Esophagus squamous epithelium (tissue), 5 donors: ENCODE measurements around the gene PTPRB. TPM values are rescaled to one million over a fixed set of nuclear protein-coding genes. Genes with fewer than 3 reads are reported as not detected.

Source experiments
- DNase-seq: peaks from one replicate; lab custom pipeline; 2025; lab: John Stamatoyannopoulos, UW
- H3K27ac ChIP-seq, 4 donors: fragments of 200-600 bp; sonication (generic); one replicate each; pipeline ENCODE4 v1.5.1; 2016 to 2019; ENCODE audit warnings: mild to moderate bottlenecking in 1 of 4
- H3K27me3 ChIP-seq, 4 donors: fragments of 200-600 bp; sonication (generic); 1 replicate in 3 of 4; 2 replicates in 1 of 4; pipeline versions ENCODE4 v1.5.1 to v1.6.0; 2017 to 2021; ENCODE audit warnings: antibody characterized with exemption in 1 of 4
- H3K36me3 ChIP-seq, 3 donors: fragments of 200-600 bp; sonication (generic); one replicate each; pipeline ENCODE4 v1.5.1; 2016 to 2019
- H3K4me1 ChIP-seq, 3 donors: fragments of 200-600 bp; sonication (generic); one replicate each; pipeline ENCODE4 v1.5.1; 2017 to 2019
- H3K4me3 ChIP-seq, 4 donors: fragments of 200-600 bp; sonication (generic); 1 replicate in 3 of 4; 2 replicates in 1 of 4; pipeline ENCODE4 v1.5.1; 2016 to 2019; ENCODE audit warnings: mild to moderate bottlenecking in 2 of 4, moderate library complexity in 1 of 4
- H3K9me3 ChIP-seq, 3 donors: fragments of 200-600 bp; sonication (generic); one replicate each; pipeline ENCODE4 v1.5.1; 2016 to 2019
- POLR2A ChIP-seq, 4 donors: fragments of 450-650 bp; IDR thresholded peaks; one replicate each; pipeline ENCODE4 v1.6.1; 2017; ENCODE audit warnings: antibody characterized with exemption in 4 of 4, mild to moderate bottlenecking in 4 of 4, moderate library complexity in 3 of 4
- WGBS, 2 donors: methylation state at CpG; one replicate each; pipeline ENCODE4 v1.1.5; 2018; 5-methylcytosine and 5-hydroxymethylcytosine counted together
- intact Hi-C: fragments of 100-400 bp; cut with DNase I; formaldehyde crosslinking; loops from one replicate; pipeline ENCODE4 v1.15.0; 2022
- total RNA-seq, 4 donors: library from RNA; depleted of rRNA; stranded (reverse); fragments of >200 nt; gene quantifications; one replicate each; pipeline ENCODE4 v1.1.0, GENCODE V29; 2016
- TF ChIP-seq, protein P1 (sequence below), 6 experiments: fragments of 450-650 bp in 4 of 6; fragments of 200-600 bp in 2 of 6; sonication (generic) in 2 of 6; IDR thresholded peaks; one replicate each; pipeline ENCODE4 v1.5.1; 2016 to 2019; ENCODE audit warnings: antibody characterized with exemption in 6 of 6, mild to moderate bottlenecking in 4 of 6, moderate library complexity in 4 of 6
- donor health status: DM: yes; HTN: yes; CAD: no.

PTPRB gene
- total RNA-seq, 4 donors from 2014 or later, result 4.0 to 22.9 (median 7.4) TPM

DNA sequence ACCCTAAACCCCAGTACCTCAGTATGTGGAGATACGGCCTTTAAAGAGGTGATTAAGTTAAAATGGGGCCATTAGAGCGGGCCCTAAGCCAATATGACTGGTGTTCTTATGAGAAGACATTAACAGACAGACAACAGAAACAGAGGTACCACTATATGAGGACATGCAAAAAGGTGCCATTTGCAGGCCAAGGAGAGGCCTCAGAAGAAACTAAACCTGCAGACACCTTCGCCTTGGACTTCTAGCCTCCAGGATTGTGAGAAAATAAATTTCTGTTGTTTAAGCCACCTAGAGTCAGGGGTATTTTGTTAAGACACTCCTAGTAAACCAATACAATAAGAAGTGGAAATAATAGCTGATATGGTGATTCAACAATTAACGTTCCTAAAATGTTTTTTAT lies 32.6 kb downstream of the PTPRB start:
- Histone ChIP-seq H3K4me1 (peaks cover 0 to 7% (median 4%) of the 10 kb centered on the region in 3 donors), H3K4me3 (peak overlapping the region in 1 of 4 donors; percentile 1), H3K9me3 (no peaks in the 10 kb centered on the region), H3K36me3 (no peaks in the 10 kb centered on the region), H3K27me3 (peaks cover 0 to 58% (median 0%) of the 10 kb centered on the region in 4 donors), H3K27ac (no peak overlapping the region)
- no peak for DNase-seq
- 70 to 91% methylated on average over 4 of the region's 4 CpGs for WGBS, 2 donors
- TF ChIP-seq POLR2A (IDR thresholded peaks at IDR 0.05), result no peak
- TF ChIP-seq, protein P1, sequence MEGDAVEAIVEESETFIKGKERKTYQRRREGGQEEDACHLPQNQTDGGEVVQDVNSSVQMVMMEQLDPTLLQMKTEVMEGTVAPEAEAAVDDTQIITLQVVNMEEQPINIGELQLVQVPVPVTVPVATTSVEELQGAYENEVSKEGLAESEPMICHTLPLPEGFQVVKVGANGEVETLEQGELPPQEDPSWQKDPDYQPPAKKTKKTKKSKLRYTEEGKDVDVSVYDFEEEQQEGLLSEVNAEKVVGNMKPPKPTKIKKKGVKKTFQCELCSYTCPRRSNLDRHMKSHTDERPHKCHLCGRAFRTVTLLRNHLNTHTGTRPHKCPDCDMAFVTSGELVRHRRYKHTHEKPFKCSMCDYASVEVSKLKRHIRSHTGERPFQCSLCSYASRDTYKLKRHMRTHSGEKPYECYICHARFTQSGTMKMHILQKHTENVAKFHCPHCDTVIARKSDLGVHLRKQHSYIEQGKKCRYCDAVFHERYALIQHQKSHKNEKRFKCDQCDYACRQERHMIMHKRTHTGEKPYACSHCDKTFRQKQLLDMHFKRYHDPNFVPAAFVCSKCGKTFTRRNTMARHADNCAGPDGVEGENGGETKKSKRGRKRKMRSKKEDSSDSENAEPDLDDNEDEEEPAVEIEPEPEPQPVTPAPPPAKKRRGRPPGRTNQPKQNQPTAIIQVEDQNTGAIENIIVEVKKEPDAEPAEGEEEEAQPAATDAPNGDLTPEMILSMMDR (IDR thresholded peaks at IDR 0.05), result no peak
- intact Hi-C loops, result no loop called here

DNA sequence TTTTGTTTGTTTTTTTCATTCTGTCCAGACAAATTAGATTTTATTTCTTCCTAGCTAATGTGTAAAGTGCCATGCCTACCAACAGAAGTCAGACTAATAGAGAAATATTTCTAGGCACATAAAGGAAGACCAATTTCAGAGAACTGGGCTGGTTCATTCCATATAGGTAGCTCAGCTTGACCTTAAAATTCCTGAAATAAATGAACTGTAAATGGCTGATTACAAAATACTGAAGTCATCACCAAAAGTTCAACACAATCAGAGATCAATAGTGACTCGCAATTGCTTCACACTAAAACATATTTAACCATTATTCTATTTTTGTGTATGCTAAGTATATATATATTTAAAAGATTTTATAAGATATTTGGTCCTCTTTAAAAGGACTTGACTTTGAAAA lies 34.2 kb downstream of the PTPRB start:
- Histone ChIP-seq H3K4me3 (no peak overlapping the region), H3K27me3 (peaks cover 0 to 42% (median 0%) of the 10 kb centered on the region in 4 donors), H3K36me3 (no peaks in the 10 kb centered on the region), H3K9me3 (no peaks in the 10 kb centered on the region), H3K4me1 (no peaks in the 10 kb centered on the region), H3K27ac (no peak overlapping the region)
- TF ChIP-seq POLR2A (IDR thresholded peaks at IDR 0.05), result no peak
- TF ChIP-seq, protein P1 (IDR thresholded peaks at IDR 0.05), result no peak
- intact Hi-C loops, result no loop called here
- 43 to 83% methylated on average over 1 of the region's 1 CpG for WGBS, 2 donors
- no peak for DNase-seq

DNA sequence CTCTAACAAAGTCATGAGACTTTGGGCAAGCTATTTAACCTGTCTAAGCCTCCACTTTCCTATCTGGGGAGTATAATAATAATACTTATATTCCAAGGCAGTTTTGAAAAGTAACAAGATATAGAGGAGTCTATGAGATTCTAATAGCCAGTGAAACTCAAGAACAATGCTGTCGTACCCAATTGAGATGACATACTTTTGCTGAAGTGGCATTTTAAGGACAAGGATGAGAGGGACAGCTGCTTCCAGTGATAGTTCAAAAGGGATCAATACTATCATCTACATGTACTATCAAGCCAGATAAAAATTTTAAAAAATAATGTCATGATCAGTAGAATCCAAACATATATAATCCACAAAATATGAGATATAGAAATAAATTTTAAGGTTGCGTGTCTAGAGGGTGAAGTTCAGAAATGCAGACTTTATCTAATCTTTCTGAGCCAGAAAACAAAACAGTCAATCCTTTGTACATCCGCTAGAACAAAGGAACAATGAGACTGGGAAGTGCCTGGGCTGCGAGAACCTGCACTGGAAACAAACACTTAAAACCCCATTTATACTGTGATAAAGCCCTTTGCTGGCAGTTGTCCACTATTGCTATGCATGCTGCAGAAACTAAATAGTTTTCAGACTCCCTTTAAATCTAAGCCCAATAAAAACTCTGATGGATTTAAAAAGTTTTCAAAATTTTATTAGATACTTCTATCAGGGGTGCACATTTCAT lies 38.6 kb downstream of the PTPRB start:
- Histone ChIP-seq H3K4me1 (no peaks in the 10 kb centered on the region), H3K27me3 (peaks cover 0 to 11% (median 0%) of the 10 kb centered on the region in 4 donors), H3K4me3 (no peak overlapping the region), H3K27ac (peak overlapping the region; percentile 10 to 19 (median 14)), H3K9me3 (no peaks in the 10 kb centered on the region), H3K36me3 (no peaks in the 10 kb centered on the region)
- TF ChIP-seq POLR2A (IDR thresholded peaks at IDR 0.05), result no peak
- TF ChIP-seq, protein P1 (IDR thresholded peaks at IDR 0.05), result no peak
- WGBS, 2 donors, result 30 to 36% methylated on average over 4 of the region's 4 CpGs
- no peak for DNase-seq
- intact Hi-C loops, result no loop called here

DNA sequence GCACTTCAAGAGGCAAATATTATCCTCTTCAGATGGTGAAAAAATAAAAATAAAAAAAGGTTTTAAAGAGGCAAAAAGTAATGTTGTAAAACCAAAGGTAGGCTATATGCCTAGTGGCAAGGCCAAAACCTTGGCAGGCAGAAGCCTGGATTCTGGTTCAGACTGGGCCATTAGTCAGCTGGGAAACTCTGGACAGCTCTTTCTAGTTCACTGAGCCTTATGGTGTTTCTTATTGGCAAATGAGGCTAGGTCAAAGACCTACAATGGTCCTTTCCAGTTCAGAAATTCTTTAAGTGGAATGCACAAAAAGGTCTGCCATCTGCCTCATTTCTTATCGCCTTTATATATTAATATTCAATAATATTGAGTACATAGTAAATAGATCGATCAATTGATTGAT lies 44.6 kb downstream of the PTPRB start:
- intact Hi-C loops, result loop anchor here (5.0 kb wide), 1 partner anchor 130 kb away; no protein-coding TSS in a partner anchor
- WGBS, 2 donors, result 92 to 93% methylated on average over 2 of the region's 2 CpGs
- no peak for TF ChIP-seq POLR2A (IDR thresholded peaks at IDR 0.05)
- TF ChIP-seq, protein P1 (IDR thresholded peaks at IDR 0.05), result no peak
- no peak for DNase-seq
- Histone ChIP-seq H3K4me3 (no peak overlapping the region), H3K27ac (no peak overlapping the region), H3K4me1 (no peaks in the 10 kb centered on the region), H3K36me3 (no peaks in the 10 kb centered on the region), H3K27me3 (peaks cover 0 to 23% (median 0%) of the 10 kb centered on the region in 4 donors), H3K9me3 (no peaks in the 10 kb centered on the region)

DNA sequence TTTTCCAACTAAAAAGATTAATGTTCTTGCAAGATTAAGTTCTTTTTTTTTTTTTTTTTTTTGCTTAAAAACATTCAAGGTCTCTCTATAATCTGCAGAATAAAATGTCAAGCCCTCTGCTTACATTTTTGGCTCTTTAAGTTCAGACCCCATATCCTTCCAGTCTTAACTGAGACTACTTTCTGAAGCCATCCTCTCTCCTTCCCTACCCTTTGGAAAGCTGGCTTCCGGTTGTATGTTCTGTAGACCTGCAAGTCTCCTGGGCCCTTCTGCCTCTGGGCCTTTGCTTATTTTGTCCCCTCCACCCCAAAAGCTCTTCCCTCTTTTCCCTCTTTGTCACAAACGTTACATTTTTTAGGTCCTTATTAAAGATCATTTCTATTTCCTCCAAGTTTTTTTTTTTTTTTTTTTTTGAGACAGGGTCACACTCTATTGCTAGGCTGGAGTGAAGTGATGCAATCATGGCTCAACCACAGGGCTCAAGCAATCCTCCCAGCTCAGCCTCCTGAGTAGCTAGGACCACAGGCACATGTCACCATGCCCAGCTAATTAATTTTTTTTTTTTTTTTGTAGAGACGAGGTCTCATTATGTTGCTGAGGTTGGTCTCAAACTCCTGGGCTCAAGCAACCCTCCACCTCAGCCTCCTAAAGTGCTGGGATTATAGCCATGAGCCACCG lies 46.5 kb downstream of the PTPRB start:
- H3K27me3 ChIP-seq, result peaks cover 0 to 14% (median 0%) of the 10 kb centered on the region in 4 donors
- no peak overlapping the region for H3K4me3 ChIP-seq
- no peaks in the 10 kb centered on the region for H3K4me1 ChIP-seq
- no peak for DNase-seq
- TF ChIP-seq POLR2A (IDR thresholded peaks at IDR 0.05), result no peak
- TF ChIP-seq, protein P1 (IDR thresholded peaks at IDR 0.05), result no peak
- intact Hi-C loops, result loop anchor here (5.0 kb wide), 1 partner anchor 132 kb away; no protein-coding TSS in a partner anchor
- WGBS, 2 donors, result 64 to 80% methylated on average over 4 of the region's 4 CpGs
- H3K27ac ChIP-seq, result no peak overlapping the region
- no peaks in the 10 kb centered on the region for H3K36me3 ChIP-seq
- no peaks in the 10 kb centered on the region for H3K9me3 ChIP-seq
